Cardiac muscle cell (in vitro differentiated cells and primary cell): ENCODE results near the gene FAM200C. TPM values are rescaled to one million over a fixed set of nuclear protein-coding genes. Genes with fewer than 3 reads are reported as not detected.

ENCODE experiments used
- DNase-seq, 2 donors: peaks; one replicate each; pipeline versions ENCODE4 v3.0.0 to v3.0.0-alpha.2; 2010 to 2017; ENCODE audit warnings: low read depth in 1 of 2, low spot score in 1 of 2
- H3K27ac ChIP-seq: fragments of 200-600 bp; sonication (generic); 2 replicates; pipeline ENCODE4 v1.5.1; 2016
- H3K27me3 ChIP-seq: fragments of 200-600 bp; sonication (generic); 2 replicates; pipeline ENCODE4 v1.6.0; 2016; ENCODE audit warnings: control low read depth
- H3K36me3 ChIP-seq: fragments of 200-600 bp; sonication (generic); 2 replicates; pipeline ENCODE4 v1.5.1; 2016; ENCODE audit warnings: control low read depth
- H3K4me1 ChIP-seq: fragments of 200-600 bp; sonication (generic); 2 replicates; pipeline ENCODE4 v1.8.1; 2017; ENCODE audit warnings: low read depth, mild to moderate bottlenecking, mixed run types
- H3K4me3 ChIP-seq: fragments of 200-600 bp; sonication (generic); 2 replicates; pipeline ENCODE4 v1.5.1; 2016; ENCODE audit warnings: mild to moderate bottlenecking
- H3K9me3 ChIP-seq: fragments of 200-600 bp; sonication (generic); 2 replicates; pipeline ENCODE4 v1.5.1; 2017; ENCODE audit warnings: low read depth, mild to moderate bottlenecking, control low read depth
- CTCF ChIP-seq: IDR thresholded peaks from 2 replicates; pipeline ENCODE4 v1.5.1; 2012; ENCODE audit warnings: low read depth, mild to moderate bottlenecking, low read length
- polyA plus RNA-seq: library from polyadenylated mRNA; unstranded; fragments of >200 nt; fragmentation: Nextera tagmentation; extraction: Ambion mirVana; gene quantifications from 2 replicates; pipeline ENCODE4 v1.2.1, GENCODE V29; 2016
- total RNA-seq: library from RNA; depleted of rRNA; stranded (reverse); fragments of >200 nt; gene quantifications from 2 replicates; pipeline ENCODE4 v1.2.3, GENCODE V29; 2016

Gene FAM200C
- total and polyA plus RNA-seq, 2 experiments from 2014 or later, result 8.8 to 10.5 TPM

GRCh38 chr5:160356550-160357347, 43.1 kb downstream of the FAM200C start:
- H3K4me3 ChIP-seq, result no peak overlapping the region
- no peak for DNase-seq
- H3K4me1 ChIP-seq, result peaks cover 8% of the 10 kb centered on the region
- H3K9me3 ChIP-seq, result no peaks in the 10 kb centered on the region
- H3K36me3 ChIP-seq, result no peaks in the 10 kb centered on the region
- no peak overlapping the region for H3K27ac ChIP-seq
- no peak for TF ChIP-seq CTCF
- no peaks in the 10 kb centered on the region for H3K27me3 ChIP-seq

GRCh38 chr5:160354666-160355065, 45.2 kb downstream of the FAM200C start:
- no peak for TF ChIP-seq CTCF
- Histone ChIP-seq H3K27me3 (no peaks in the 10 kb centered on the region), H3K36me3 (no peaks in the 10 kb centered on the region), H3K9me3 (no peaks in the 10 kb centered on the region), H3K27ac (no peak overlapping the region), H3K4me1 (peaks cover 7% of the 10 kb centered on the region), H3K4me3 (no peak overlapping the region)
- DNase-seq, result no peak

GRCh38 chr5:160353379-160353778, 46.5 kb downstream of the FAM200C start:
- no peak overlapping the region for H3K27ac ChIP-seq
- no peaks in the 10 kb centered on the region for H3K27me3 ChIP-seq
- no peak for DNase-seq
- H3K4me1 ChIP-seq, result no peaks in the 10 kb centered on the region
- no peaks in the 10 kb centered on the region for H3K36me3 ChIP-seq
- H3K4me3 ChIP-seq, result no peak overlapping the region
- no peak for TF ChIP-seq CTCF
- H3K9me3 ChIP-seq, result no peaks in the 10 kb centered on the region

- no peak for DNase-seq
- H3K27me3 ChIP-seq, result no peaks in the 10 kb centered on the region
- no peak for TF ChIP-seq CTCF
- no peak overlapping the region for H3K4me3 ChIP-seq
- no peaks in the 10 kb centered on the region for H3K36me3 ChIP-seq
- H3K27ac ChIP-seq, result no peak overlapping the region
- no peaks in the 10 kb centered on the region for H3K4me1 ChIP-seq
- H3K9me3 ChIP-seq, result no peaks in the 10 kb centered on the region
Measured at GRCh38 chr5:160352308-160352707, 47.5 kb downstream of the FAM200C start.

- Histone ChIP-seq H3K27me3 (no peaks in the 10 kb centered on the region), H3K27ac (no peak overlapping the region), H3K4me3 (no peak overlapping the region), H3K36me3 (no peaks in the 10 kb centered on the region), H3K4me1 (no peaks in the 10 kb centered on the region), H3K9me3 (no peaks in the 10 kb centered on the region)
- DNase-seq, result no peak
- no peak for TF ChIP-seq CTCF
Measured at GRCh38 chr5:160349935-160350303, 49.9 kb downstream of the FAM200C start.
